Measurements from ENCODE around the gene ARHGAP26.

GRCh38 chr5:143053780-143054179 is 283.6 kb downstream of the ARHGAP26 start:
- TF ChIP-seq POLR2AphosphoS5 (IDR thresholded peaks at IDR 0.05; ENCODE audit: low read depth) (no peak), REST (IDR thresholded peaks at IDR 0.05; ENCODE audit: unreplicated experiment) (no peak), CTCF (conservative IDR thresholded peaks at IDR 0.05; ENCODE audit: low read depth in 2 of 2) (no peak), CREB1 (CRISPR knock-in tag; IDR thresholded peaks at IDR 0.05; ENCODE audit: low read depth) (no peak), EZH2phosphoT487 (IDR thresholded peaks at IDR 0.05; ENCODE audit: unreplicated experiment) (no peak), EZH2 (IDR thresholded peaks at IDR 0.05; ENCODE audit: low read depth, unreplicated experiment) (no peak), ZNF331 (CRISPR knock-in tag; IDR thresholded peaks at IDR 0.05; ENCODE audit: low read depth) (no peak), NANOG (IDR thresholded peaks at IDR 0.05; ENCODE audit: borderline replicate concordance) (no peak), ZNF114 (CRISPR knock-in tag; IDR thresholded peaks at IDR 0.05) (no peak), JUNB (IDR thresholded peaks at IDR 0.05; ENCODE audit: unreplicated experiment) (no peak)

Measured in GM23338 (cell line).